Caco-2 (cell line): ENCODE measurements around the gene ZNF416. TPM values are rescaled to one million over a fixed set of nuclear protein-coding genes. Genes with fewer than 3 reads are reported as not detected.

ENCODE experiments used
- BruUV-seq: library from RNA; stranded (reverse); fragments of 400-500 nt; replicated peaks from 2 replicates; lab custom pipeline; 2021; lab: Mats Ljungman, UMichigan
- CTCF ChIA-PET: fragments of 300-600 bp; sonication (Branson Sonifier 250); formaldehyde crosslinking; loops from one replicate; lab custom pipeline; 2022; ENCODE audit warnings: antibody characterized with exemption; lab: Charles Lee
- POLR2A ChIA-PET: fragments of 300-600 bp; sonication (Branson Sonifier 250); formaldehyde crosslinking; loops from one replicate; lab custom pipeline; 2022; ENCODE audit warnings: antibody characterized with exemption; lab: Charles Lee
- DNase-seq, 2 experiments: peaks; one replicate each; pipeline versions ENCODE4 v3.0.0 to v3.0.0-alpha.2; 2020 to 2022
- H3K27me3 ChIP-seq: replicated peaks from 2 replicates; pipeline ENCODE4 v1.6.0; 2011; ENCODE audit warnings: low read length; ENCODE audit not compliant: control insufficient read depth, insufficient read depth
- H3K36me3 ChIP-seq: 2 replicates; pipeline ENCODE4 v1.5.1; 2011; ENCODE audit warnings: low read length; ENCODE audit not compliant: control insufficient read depth, insufficient read depth
- H3K4me1 ChIP-seq: fragments of 250-450 bp; sonication (Bioruptor Pico); 2 replicates; pipeline ENCODE4 v1.5.1; 2020; ENCODE audit warnings: mild to moderate bottlenecking
- H3K4me3 ChIP-seq: 2 replicates; pipeline ENCODE4 v1.5.1; 2011; ENCODE audit warnings: low read depth, mild to moderate bottlenecking, control low read depth, low read length
- H3K9me3 ChIP-seq: fragments of 250-450 bp; sonication (Bioruptor Pico); 2 replicates; pipeline ENCODE4 v1.5.1; 2020; ENCODE audit warnings: mild to moderate bottlenecking, moderate library complexity
- H3K27ac Mint-ChIP-seq: one replicate; pipeline ENCODE4 v1.8.0; 2022; ENCODE audit warnings: mixed read lengths; ENCODE audit not compliant: unreplicated experiment
- H3K27me3 Mint-ChIP-seq: one replicate; pipeline ENCODE4 v1.8.0; 2022; ENCODE audit warnings: mixed read lengths; ENCODE audit not compliant: insufficient read depth, unreplicated experiment
- H3K36me3 Mint-ChIP-seq: one replicate; pipeline ENCODE4 v1.8.0; 2022; ENCODE audit warnings: mild to moderate bottlenecking, mixed read lengths; ENCODE audit not compliant: insufficient read depth, unreplicated experiment
- H3K4me1 Mint-ChIP-seq: one replicate; pipeline ENCODE4 v1.8.0; 2022; ENCODE audit warnings: low read depth, mixed read lengths; ENCODE audit not compliant: unreplicated experiment
- H3K4me3 Mint-ChIP-seq: one replicate; pipeline ENCODE4 v1.8.0; 2022; ENCODE audit warnings: mild to moderate bottlenecking, moderate library complexity, mixed read lengths; ENCODE audit not compliant: unreplicated experiment
- H3K9me3 Mint-ChIP-seq: one replicate; pipeline ENCODE4 v1.8.0; 2022; ENCODE audit warnings: mixed read lengths; ENCODE audit not compliant: unreplicated experiment
- CTCF ChIP-seq, 2 experiments: fragments of 200-600 bp in 1 of 2; IDR thresholded peaks; 1 replicate in 1 of 2; 2 replicates in 1 of 2; pipeline versions ENCODE4 v1.5.1 to v1.8.0; 2011 to 2022; ENCODE audit warnings: antibody characterized with exemption in 1 of 2, control low read depth in 1 of 2, inconsistent platforms in 1 of 2, low read depth in 1 of 2, low read length in 1 of 2, mild to moderate bottlenecking in 1 of 2, moderate library complexity in 1 of 2; ENCODE audit not compliant: insufficient read depth in 1 of 2, severe bottlenecking in 1 of 2, unreplicated experiment in 1 of 2
- intact Hi-C: fragments of 100-400 bp; cut with micrococcal nuclease; formaldehyde crosslinking; loops from one replicate; pipeline ENCODE4 v1.10.0; 2022; ENCODE audit not compliant: unreplicated experiment
- total RNA-seq: library from RNA; stranded (reverse); gene quantifications from 2 replicates; pipeline ENCODE4 v1.2.3, GENCODE V29; 2022

The ZNF416 gene
- total RNA-seq, 1 experiment from 2014 or later: 5.5 TPM

- ChIA-PET CTCF (no interaction called here), POLR2A (no interaction called here)
- no peak for DNase-seq
- no peaks in the 10 kb centered on the region for H3K27me3 ChIP-seq
- Mint-ChIP-seq H3K4me1 (no peaks in the 10 kb centered on the region), H3K36me3 (peaks cover 36% of the 10 kb centered on the region), H3K27ac (no peak overlapping the region), H3K4me3 (no peak overlapping the region), H3K9me3 (peaks cover 54% of the 10 kb centered on the region), H3K27me3 (no peaks in the 10 kb centered on the region)
- intact Hi-C loops: no loop called here
- no TSS peak for BruUV-seq
- no peak for TF ChIP-seq CTCF (IDR thresholded peaks at IDR 0.05; ENCODE audit: insufficient read depth in 1 of 2, low read depth in 1 of 2, low read length in 1 of 2, severe bottlenecking in 1 of 2, unreplicated experiment in 1 of 2)
- H3K36me3 ChIP-seq: peaks cover 7% of the 10 kb centered on the region
- H3K4me3 ChIP-seq: no peak overlapping the region
- H3K4me1 ChIP-seq: no peaks in the 10 kb centered on the region
- peaks cover 48% of the 10 kb centered on the region for H3K9me3 ChIP-seq
Observed at GRCh38 chr19:57620673-57621348, 42.1 kb upstream of the ZNF416 start.

- Histone ChIP-seq H3K9me3 (peaks cover 42% of the 10 kb centered on the region), H3K4me3 (no peak overlapping the region), H3K36me3 (peaks cover 4% of the 10 kb centered on the region), H3K27me3 (no peaks in the 10 kb centered on the region), H3K4me1 (no peaks in the 10 kb centered on the region)
- TF ChIP-seq CTCF (IDR thresholded peaks at IDR 0.05; ENCODE audit: insufficient read depth in 1 of 2, low read depth in 1 of 2, low read length in 1 of 2, severe bottlenecking in 1 of 2, unreplicated experiment in 1 of 2): no peak
- POLR2A ChIA-PET: no interaction called here
- intact Hi-C loops: no loop called here
- Mint-ChIP-seq H3K36me3 (peaks cover 47% of the 10 kb centered on the region), H3K9me3 (peaks cover 67% of the 10 kb centered on the region), H3K27ac (no peak overlapping the region), H3K27me3 (peaks cover 3% of the 10 kb centered on the region), H3K4me3 (peak overlapping the region; percentile 78), H3K4me1 (no peaks in the 10 kb centered on the region)
- CTCF ChIA-PET: no interaction called here
- BruUV-seq: no TSS peak
- no peak for DNase-seq
Observed at GRCh38 chr19:57615346-57615745, 36.6 kb upstream of the ZNF416 start.

GRCh38 chr19:57613941-57614743, 35.4 kb upstream of the ZNF416 start, which contains the start of gene ZNF134:
ZNF134 (plus strand) TSS chr19:57614242; CDS start chr19:57619469, 5,227 bp downstream.
- TSS peak; percentile 50 for BruUV-seq
- Mint-ChIP-seq H3K4me3 (peak within 1 kb of the TSS; percentile 78), H3K9me3 (peaks cover 55% of the 10 kb centered on the region), H3K4me1 (no peaks in the 10 kb centered on the region), H3K27me3 (peaks cover 3% of the 10 kb centered on the region), H3K27ac (peak within 1 kb of the TSS; percentile 77), H3K36me3 (peaks cover 35% of the 10 kb centered on the region)
- Histone ChIP-seq H3K4me3 (peak within 1 kb of the TSS; percentile 52), H3K9me3 (peaks cover 36% of the 10 kb centered on the region), H3K36me3 (peaks cover 2% of the 10 kb centered on the region; the same call in 1 of the 2 replicates), H3K27me3 (no peaks in the 10 kb centered on the region), H3K4me1 (no peaks in the 10 kb centered on the region)
- intact Hi-C loops: no loop called here
- peak in 1 of 2 experiments; percentile 5 for TF ChIP-seq CTCF (IDR thresholded peaks at IDR 0.05; ENCODE audit: insufficient read depth in 1 of 2, low read depth in 1 of 2, low read length in 1 of 2, severe bottlenecking in 1 of 2, unreplicated experiment in 1 of 2)
- DNase-seq: peak; percentile 79 to 80
- CTCF ChIA-PET: no interaction called here
- POLR2A ChIA-PET: no interaction called here
